HepG2 (cell line): ENCODE data around the gene RPLP1. TPM values are rescaled to one million over a fixed set of nuclear protein-coding genes. Genes with fewer than 3 reads are reported as not detected.

Experiments
- DMTF1 ChIP-seq: sonication (generic); formaldehyde crosslinking; IDR thresholded peaks from 2 replicates; pipeline ENCODE4 v1.4.0; 2020; ENCODE audit warnings: mild to moderate bottlenecking, missing genetic modification reagents
- HES4 ChIP-seq: sonication (generic); formaldehyde crosslinking; IDR thresholded peaks from 2 replicates; pipeline ENCODE4 v1.9.0; 2021; ENCODE audit warnings: mild to moderate bottlenecking, missing genetic modification reagents, borderline replicate concordance
- HMGXB4 ChIP-seq, 2 experiments: sonication (generic) in 1 of 2; formaldehyde crosslinking in 1 of 2; IDR thresholded peaks; 2 replicates each; pipeline versions ENCODE4 v1.4.0 to v1.6.1; 2018 to 2020; ENCODE audit warnings: missing genetic modification reagents in 2 of 2, borderline replicate concordance in 1 of 2, low read depth in 1 of 2, mild to moderate bottlenecking in 1 of 2, missing biosample characterization in 1 of 2
- NR2F1 ChIP-seq, 2 experiments: fragments of 450-650 bp in 1 of 2; formaldehyde crosslinking in 1 of 2; IDR thresholded peaks; 2 replicates each; pipeline versions ENCODE4 v1.5.0 to v1.6.1; 2016 to 2020; ENCODE audit warnings: mild to moderate bottlenecking in 1 of 2, missing compliant biosample characterization in 1 of 2, missing genetic modification reagents in 1 of 2, moderate library complexity in 1 of 2
- PAXIP1 ChIP-seq: sonication (generic); formaldehyde crosslinking; conservative IDR thresholded peaks from 2 replicates; pipeline ENCODE4 v1.4.0; 2020; ENCODE audit warnings: mild to moderate bottlenecking, missing genetic modification reagents, moderate library complexity
- RBFOX2 ChIP-seq: fragments of 200-400 bp; formaldehyde crosslinking; IDR thresholded peaks from 2 replicates; pipeline ENCODE4 v1.6.1; 2017; ENCODE audit warnings: low read depth, mild to moderate bottlenecking, low read length
- SALL2 ChIP-seq: sonication (generic); formaldehyde crosslinking; IDR thresholded peaks from 2 replicates; pipeline ENCODE4 v1.8.1; 2023; ENCODE audit warnings: mild to moderate bottlenecking, missing genetic modification reagents, inconsistent platforms
- SKI ChIP-seq: fragments of 450-650 bp; IDR thresholded peaks from one replicate; pipeline ENCODE4 v1.6.1; 2018; ENCODE audit warnings: mild to moderate bottlenecking; ENCODE audit not compliant: partially characterized antibody
- STAG1 ChIP-seq: sonication (generic); formaldehyde crosslinking; IDR thresholded peaks from 2 replicates; pipeline ENCODE4 v1.4.0; 2020; ENCODE audit warnings: missing genetic modification reagents
- TRAFD1 ChIP-seq: sonication (generic); formaldehyde crosslinking; IDR thresholded peaks from 2 replicates; pipeline ENCODE4 v1.5.1; 2020; ENCODE audit warnings: missing genetic modification reagents, mild to moderate bottlenecking, borderline replicate concordance
- ZBTB3 ChIP-seq: sonication (generic); formaldehyde crosslinking; IDR thresholded peaks from 2 replicates; pipeline ENCODE4 v1.4.0; 2020; ENCODE audit warnings: low read depth, mild to moderate bottlenecking, moderate library complexity, missing genetic modification reagents, borderline replicate concordance
- ZBTB37 ChIP-seq: sonication (generic); formaldehyde crosslinking; IDR thresholded peaks from 2 replicates; pipeline ENCODE4 v1.4.0; 2020; ENCODE audit warnings: mild to moderate bottlenecking, missing genetic modification reagents
- ZKSCAN1 ChIP-seq: fragments of 150-350 bp; IDR thresholded peaks from 2 replicates; pipeline ENCODE4 v1.6.1; 2014; ENCODE audit warnings: low read length
- ZNF367 ChIP-seq: sonication (generic); formaldehyde crosslinking; IDR thresholded peaks from 2 replicates; pipeline ENCODE4 v1.4.0; 2020; ENCODE audit warnings: missing genetic modification reagents, borderline replicate concordance
- ZNF552 ChIP-seq: sonication (generic); formaldehyde crosslinking; IDR thresholded peaks from 2 replicates; pipeline ENCODE4 v1.9.0; 2022; ENCODE audit warnings: missing genetic modification reagents, mild to moderate bottlenecking, borderline replicate concordance
- ZNF598 ChIP-seq: sonication (generic); formaldehyde crosslinking; IDR thresholded peaks from 2 replicates; pipeline ENCODE4 v1.5.1; 2020; ENCODE audit warnings: mild to moderate bottlenecking, missing genetic modification reagents, borderline replicate concordance
- polyA plus RNA-seq, 8 experiments: library from polyadenylated mRNA; depleted of rRNA in 3 of 8; stranded (reverse) in 7 of 8; unstranded in 1 of 8; fragments of >200 nt; fragmentation: Illumina TruSeq in 4 of 8; extraction: Trizol in 4 of 8; gene quantifications; 2 replicates each; pipeline versions ENCODE4 v1.2.1 to v1.2.3, GENCODE V29; 2011 to 2016; ENCODE audit warnings: low read depth in 4 of 8, missing spikeins in 1 of 8, mixed read lengths in 1 of 8; ENCODE audit not compliant: insufficient read depth in 1 of 8
- total RNA-seq, 5 experiments: library from RNA; depleted of rRNA; stranded (reverse); fragments of >200 nt; fragmentation: Illumina TruSeq; extraction: Trizol; gene quantifications; 2 replicates each; pipeline ENCODE4 v1.2.3, GENCODE V29; 2016; ENCODE audit warnings: low read depth in 1 of 5

RPLP1 gene
- total and polyA plus RNA-seq, 2 of the 13 experiments (the other 11 are each of a cell fraction or from before 2014, with no cell fraction given), result 817 to 929 TPM

- TF ChIP-seq RBFOX2 (no peak), TRAFD1 (CRISPR knock-in tag) (no peak), ZBTB3 (CRISPR knock-in tag) (no peak), ZBTB37 (no peak), ZNF598 (CRISPR knock-in tag) (no peak), PAXIP1 (CRISPR knock-in tag) (peak; percentile 32; the same call in 1 of the 2 replicates), DMTF1 (CRISPR knock-in tag) (0 out of 2 replicates have a peak, but pooled peaks have one; percentile 23), NR2F1 (CRISPR knock-in tag; IDR thresholded peaks at IDR 0.05) (no peak), HES4 (CRISPR knock-in tag) (no peak), ZNF367 (CRISPR knock-in tag) (0 out of 2 replicates have a peak, but pooled peaks have one; percentile 7), HMGXB4 (CRISPR knock-in tag; IDR thresholded peaks at IDR 0.05; ENCODE audit: borderline replicate concordance in 1 of 2, low read depth in 1 of 2) (0 out of 4 replicates have a peak, but pooled peaks of 1 of the 2 experiments have one; percentile 58), ZNF552 (CRISPR knock-in tag) (no peak), SALL2 (CRISPR knock-in tag) (0 out of 2 replicates have a peak, but pooled peaks have one; percentile 1), STAG1 (CRISPR knock-in tag) (no peak), ZKSCAN1 (no peak), SKI (no peak)
These were observed 497 bp upstream of the RPLP1 start (continued) for GRCh38 chr15:69451951-69452691.
